DMS 273 treated with DMSO at 0.1 percent for 48 hours (cell line): Measurements from ENCODE around the gene FBN3.
"Not testable (repeated sequence)": the region's sequence is repeated elsewhere in the genome, so short reads cannot be mapped to it uniquely, and the experiment has no call there.

ENCODE experiments used
- DNase-seq: peaks from one replicate; lab custom pipeline; 2025; lab: John Stamatoyannopoulos, UW

Gene FBN3

DNA sequence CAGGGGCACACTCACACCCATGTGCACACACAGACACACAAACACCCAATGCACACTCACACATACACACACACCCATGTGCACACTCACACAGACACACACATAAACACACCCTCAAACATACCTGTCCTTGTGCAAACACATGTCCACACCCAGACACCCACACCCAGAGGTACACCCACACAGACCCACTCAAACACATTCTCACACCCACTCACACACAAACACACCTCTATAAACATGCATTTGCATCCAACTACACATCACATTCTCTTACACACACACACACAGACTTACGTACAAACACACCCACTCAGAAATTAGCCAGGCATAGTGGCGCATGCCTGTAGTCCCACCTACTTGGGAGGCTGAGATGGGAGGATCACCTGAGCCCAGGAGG is 31.4 kb downstream of the FBN3 start:
- no peak for DNase-seq

DNA sequence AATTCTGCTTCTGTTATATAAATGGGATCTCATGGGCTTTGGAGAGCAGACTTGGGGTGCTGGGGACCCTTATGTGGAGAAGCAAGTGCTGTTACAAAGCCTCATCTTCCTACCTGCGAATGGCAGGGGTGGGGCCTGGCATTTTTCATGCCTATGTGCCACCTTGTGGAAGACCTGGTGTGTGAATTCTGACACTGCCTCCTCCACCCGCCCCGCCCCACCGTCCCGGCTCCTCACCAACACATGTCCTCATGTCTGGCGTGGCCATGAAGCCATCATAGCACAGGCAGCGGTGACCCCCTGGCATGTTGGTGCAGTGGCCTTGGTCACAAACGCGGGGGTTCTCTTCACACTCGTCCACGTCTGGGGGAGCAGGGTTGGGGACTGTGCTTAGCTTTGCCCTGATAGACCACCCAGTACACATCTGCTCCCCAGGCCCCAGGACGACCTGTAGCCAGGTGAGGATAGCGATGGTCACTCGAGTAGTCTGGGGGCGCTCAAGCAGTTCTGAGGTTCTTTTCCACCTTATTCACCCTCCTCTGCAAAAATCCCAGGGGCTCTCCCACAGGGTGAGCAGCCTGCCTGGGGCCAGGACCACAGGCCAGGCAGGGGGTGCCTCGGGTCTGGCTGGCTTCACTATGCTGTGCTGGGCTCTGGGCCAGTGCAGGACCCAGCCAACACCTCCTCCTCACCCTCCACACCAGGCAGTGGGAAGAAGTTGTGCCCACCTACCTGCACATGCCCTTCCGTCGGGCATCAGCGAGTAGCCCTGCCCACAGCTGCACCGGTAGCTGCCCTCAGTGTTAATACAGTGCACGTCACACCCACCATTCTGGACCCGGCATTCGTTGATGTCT is 32.7 kb downstream of the FBN3 start:
- DNase-seq, result no peak

DNA sequence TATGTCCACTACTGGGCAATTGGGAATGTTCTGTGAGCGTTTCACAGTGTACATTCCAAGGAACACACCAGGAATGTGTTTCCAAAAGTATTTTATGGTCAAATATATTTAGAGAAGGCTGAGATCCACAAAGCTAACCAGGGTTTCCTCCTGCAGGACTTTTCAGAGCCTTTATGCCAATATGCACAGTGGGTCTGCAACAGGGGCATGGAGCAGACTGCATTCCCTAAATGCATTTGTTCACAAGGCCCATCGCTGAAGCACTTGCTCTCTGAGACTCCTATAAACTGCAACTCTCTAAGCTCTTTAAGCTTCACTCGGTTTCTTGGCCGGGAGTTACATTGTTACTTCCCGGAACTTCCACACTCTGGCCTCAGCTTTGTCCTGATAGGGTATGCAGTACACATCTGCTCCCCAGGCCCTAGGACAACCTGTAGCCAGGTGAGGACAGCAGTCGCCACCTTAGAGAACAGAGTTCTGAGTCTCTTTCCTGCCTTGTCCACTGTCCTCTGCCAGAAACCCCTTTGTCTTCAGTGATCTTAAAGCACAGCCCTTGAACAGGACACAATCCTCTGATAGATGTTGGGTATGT is 33.5 kb downstream of the FBN3 start:
- no peak for DNase-seq

DNA sequence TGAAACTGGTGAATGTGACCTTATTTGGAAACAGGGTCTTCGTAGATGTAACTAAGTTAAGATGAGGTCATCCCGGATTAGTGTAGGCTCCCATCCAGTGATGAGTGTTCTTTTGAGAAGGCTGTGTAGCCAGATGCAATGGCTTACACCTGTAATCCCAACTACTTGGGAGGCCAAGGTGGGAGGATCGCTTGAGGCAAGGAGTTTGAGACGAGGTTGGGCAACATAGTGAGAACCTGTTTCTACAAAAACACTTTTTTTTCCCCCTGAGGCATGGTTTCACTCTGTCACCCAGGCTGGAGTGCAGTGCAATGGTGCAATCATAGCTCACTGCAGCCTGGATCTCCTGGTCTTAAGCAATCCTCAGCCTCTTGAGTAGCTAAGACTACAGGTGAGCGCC is 36.4 kb downstream of the FBN3 start:
- DNase-seq, result no peak

DNA sequence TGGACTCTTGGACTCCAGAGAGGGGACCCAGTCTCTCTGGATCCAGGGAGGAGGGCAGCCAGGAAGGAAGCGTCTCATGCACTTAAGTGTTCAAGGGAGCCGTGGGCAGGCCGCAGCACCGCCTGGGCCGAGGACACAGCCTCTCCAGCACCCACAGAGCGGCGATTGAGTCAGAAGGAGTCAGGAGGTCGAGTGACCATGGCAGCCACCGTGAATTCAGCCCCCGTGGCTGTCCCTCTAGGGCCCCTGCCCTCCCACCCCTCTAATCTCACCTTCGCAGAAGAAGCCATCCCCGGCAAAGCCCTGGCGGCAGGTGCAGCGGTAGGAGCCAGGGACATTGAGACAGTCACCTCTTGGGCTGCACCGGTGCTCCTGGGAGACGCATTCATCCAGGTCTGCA is 38.0 kb downstream of the FBN3 start:
- no peak for DNase-seq

DNA sequence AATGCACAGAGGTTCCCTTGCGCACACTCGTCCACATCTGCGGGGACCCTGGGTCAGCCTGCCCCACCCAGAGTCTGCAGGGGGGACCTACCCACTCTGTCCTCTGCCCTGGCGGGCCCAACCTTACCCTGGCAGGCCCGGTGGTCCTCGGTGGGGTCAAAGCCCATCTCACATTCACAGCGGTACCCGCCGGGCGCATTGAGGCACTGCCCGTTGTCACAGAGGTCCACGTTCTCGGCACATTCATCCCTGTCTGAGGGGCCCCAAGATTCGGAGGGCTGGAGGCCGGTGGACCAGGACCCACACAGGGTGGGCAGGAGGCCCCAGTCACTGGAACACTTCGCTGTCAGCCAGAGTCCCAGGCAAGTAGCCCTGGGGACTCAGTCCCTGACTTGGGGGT is 38.5 kb downstream of the FBN3 start:
- DNase-seq, result no peak

DNA sequence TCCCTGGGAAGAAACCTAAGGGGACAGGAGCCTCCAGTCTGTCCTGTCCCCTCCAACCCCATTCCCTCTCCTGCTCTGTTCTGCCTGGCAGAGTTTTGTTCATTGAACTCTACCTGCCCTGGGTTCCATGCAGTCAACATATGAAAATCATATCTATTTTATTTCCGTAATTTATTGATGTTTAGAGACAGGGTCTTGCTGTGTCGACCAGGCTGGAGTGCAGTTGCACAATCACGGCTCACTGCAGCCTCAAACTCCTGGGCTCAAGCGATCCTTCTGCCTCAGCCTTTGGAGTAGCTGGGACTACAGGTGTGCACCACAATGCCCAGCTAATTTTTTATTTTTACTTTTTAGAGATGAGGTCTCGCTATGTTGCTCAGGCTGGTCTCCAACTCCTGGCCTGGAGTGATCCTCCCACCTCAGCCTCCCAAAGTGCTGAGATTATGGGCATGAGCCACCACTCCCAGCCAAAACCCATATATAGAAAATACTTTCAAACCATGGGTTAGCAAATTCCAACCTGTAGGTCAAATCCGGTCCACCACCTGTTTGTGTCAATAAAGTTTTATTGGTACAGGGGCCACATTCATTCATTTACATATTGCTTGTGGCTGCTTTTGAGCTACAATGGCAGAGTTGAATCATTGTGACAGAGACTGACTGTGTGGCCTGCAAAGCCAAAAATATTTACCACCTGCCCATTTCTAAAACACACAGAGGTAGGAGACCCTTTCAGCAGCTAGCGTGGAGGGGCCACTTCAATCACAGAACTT is 39.3 kb downstream of the FBN3 start:
- no peak for DNase-seq

DNA sequence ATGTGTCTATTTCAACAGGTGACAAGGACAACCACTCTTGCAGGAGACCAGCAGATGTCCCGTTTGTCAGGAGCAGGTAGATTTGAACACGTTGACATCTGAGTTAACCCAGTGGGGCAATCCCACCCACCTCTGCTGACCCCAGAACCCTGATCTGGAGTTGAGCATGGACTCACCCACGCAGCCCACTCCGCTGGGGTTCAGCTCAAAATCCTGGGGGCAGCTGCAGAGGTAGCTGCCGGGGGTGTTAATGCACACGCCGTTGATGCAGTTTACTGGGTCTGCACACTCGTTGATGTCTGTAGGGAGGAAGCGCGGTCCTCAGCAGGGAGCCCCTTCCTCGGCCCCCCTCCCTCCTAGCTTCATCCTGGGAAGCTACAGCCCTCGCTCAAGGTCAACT is 39.9 kb downstream of the FBN3 start:
- DNase-seq, result no peak

DNA sequence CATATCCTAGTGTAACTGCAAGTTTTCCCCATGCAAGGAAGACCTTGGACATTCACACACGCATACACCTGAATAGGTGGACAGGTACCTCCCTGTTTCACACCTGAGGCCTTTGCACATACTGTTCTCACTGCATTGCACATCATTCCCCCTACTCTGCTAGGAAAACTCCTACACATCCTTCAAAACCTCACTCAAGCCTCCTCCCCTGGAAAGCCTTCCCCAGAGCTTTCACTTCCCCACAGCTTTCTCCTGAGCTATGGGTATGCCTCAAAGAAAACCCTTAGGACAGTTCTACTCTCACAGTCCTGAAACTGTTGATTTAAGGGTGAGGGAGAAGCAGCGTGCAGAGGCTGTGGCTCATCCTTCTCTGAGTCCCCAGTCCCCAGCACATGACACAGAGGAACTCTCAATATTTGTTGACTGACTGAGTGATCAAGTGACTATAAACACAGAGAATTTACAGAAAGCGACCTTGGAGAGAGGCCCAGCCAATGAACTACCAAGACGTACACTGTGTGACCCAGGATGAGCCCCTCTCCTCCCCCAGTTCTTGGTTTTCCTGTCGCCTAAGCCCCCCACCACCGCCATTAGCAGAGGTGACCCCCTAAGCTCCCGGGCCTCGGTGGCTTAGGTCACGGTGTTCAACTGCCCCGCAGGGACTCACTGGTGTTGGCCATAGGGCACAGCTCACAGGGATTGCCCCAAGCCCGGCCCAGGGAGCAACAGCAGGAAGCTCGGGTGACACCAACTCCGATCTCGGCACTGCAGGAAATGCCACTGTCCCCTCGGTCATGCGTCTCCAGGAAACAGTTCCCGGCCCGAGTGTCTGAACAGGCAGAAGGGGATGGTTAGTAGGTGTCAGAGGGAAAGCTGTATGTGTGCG is 40.6 kb downstream of the FBN3 start:
- no peak for DNase-seq

DNA sequence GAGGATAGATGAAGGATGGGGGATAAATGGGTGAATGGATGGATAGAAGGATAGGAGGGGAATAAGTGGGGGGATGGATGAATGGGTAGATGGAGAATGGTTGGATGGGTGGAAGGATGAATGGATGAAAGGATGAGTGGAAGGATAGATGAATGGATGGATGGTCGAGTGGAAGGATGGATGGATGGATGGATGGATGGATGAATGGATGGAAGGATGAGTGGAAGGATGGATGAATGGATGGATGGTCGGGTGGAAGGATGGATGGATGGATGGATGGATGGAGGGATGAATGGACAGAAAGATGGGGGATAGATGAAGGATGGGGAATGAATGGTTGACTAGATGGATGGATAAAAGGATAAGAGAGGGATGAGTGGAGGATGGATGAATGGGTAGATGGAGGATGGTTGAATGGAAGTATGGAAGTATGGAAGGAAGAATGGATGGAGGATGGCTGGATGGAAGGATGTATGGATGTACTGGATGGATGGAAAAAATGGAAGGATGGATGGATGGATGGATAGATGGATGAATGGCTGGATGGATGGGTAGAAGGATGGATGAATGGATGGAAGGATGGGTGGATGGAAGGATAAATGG is 42.0 kb downstream of the FBN3 start:
- DNase-seq, result no peak

DNA sequence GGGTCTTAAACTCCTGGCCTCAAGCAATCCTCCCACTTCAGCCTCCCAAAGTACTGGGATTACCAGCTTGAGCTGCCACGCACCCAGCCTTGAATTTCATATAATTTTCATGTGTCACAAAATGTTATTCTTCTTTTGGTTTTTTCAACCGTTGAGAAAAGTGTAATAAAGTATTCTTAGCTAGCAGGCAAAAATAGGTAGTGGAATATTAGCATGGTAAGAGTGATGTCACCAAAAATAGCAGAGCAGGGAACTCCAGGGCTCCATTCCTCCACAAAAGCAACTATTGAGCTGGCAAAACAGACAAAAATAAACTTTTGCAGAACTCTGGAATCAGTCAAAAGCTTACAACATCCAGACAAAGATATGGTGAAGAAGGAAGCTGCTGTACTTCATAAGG is 43.9 kb downstream of the FBN3 start:
- DNase-seq, result no peak

DNA sequence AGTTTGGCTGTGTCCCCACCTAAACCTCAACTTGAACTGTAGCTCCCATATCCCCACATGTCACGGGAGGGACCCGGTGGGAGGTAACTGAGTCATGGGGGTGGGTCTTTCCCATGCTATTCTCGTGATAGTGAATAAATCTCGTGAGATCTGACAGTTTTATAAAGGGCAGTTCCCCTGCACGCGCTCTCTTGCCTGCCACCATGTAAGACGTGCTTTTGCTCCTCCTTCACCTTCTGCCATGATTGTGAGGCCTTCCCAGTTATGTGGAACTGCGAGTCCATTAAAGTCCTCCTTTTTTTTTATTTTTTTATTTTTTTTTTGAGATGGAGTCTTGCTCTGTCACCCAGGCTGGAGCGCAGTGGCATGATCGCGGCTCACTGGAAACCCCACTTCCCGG is 47.5 kb downstream of the FBN3 start:
- DNase-seq, result not testable (repeated sequence)

DNA sequence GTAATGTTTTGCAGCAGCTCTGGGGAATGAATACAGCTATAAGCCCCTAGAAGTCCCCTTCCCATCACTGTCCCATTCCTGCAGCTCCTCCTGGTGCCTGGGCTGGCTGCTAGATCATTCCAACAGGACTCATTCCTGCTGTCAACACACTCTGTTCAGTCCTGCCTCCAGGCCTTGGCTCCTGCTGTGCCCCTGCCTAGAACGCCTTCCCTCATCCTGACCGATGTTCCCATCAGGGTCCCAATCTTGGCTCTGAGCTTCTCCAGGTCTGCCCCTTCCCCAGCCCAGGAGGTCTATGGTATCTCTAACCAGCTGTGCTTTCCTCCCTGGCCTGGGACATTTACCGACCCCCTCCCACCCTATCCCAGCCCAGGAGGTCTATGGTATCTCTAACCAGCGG is 48.1 kb downstream of the FBN3 start:
- no peak for DNase-seq

DNA sequence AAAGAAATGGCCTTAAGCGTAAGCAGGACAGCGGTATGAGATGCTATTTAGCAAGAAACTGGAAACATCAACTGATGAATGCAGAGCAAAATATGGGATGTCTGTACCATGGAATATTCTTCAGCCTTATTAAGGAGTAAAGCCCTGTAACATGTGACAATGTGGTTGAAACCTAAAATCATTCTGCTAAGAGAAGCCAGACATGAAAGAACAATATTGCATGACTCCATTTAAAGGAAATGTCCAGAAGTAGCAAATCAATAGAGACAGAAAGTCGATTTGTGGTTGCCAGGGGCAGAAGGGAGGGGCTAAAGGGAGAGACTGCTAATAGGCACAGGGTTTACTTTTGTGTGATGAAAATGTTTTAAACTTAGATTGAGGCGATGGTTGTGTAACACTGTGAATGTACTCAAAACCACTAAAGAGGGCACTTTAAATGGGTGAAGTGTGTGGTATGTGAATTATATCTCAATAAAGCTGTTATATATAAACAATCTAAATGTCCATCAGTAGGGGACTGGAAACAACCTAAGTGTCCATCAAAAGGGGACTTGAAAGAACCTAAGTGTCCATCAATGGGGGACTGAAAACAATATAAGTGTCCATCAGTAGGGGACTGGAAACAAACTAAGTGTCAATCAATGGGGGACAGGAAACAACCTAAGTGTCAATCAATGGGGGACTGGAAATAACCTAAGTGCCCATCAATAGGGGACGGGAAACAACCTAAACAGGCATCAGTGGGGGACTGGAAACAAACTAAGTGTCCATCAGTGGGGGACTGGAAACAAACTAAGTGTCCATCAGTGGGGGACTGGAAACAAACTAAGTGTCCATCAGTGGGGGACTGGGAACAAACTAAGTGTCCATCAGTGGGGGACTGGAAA is 51.5 kb downstream of the FBN3 start:
- no peak for DNase-seq

DNA sequence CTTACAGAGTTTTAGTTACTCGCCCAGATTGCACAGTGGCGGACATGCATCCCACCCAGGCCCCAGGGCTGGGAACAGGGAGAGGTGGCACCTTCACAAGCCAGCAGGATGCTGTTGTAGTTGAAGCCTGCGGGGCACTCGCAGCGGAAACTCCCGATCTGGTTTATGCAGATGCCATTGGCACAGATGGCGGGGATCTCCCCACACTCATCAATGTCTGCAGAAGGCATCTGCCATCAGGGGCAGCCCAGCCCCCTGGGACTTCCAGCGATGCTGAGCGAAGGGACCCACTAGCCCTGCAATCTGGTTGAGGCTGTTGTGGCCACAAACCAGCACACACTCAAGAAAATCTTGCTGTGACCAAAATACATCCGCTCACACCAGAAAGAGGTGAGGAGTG is 52.2 kb downstream of the FBN3 start:
- DNase-seq, result no peak

DNA sequence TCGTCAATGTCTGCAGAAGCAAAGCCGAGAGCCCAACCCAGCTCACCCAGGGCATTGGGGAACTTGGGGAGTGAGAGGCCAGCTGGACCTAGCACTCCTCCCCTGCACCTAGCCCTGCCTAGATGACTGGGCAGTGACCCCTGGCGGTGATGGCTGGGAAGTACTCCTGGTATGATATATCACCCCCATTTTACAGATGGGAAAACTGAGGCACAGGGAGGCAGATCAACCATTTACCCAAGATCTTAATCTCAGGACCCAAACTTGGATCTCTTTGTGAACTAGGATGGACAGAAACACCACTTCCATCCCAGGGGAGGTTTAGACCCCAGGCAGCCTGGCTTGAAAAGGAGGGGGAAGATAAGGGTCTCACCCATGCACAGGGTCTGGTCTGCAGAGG is 53.3 kb downstream of the FBN3 start:
- no peak for DNase-seq

DNA sequence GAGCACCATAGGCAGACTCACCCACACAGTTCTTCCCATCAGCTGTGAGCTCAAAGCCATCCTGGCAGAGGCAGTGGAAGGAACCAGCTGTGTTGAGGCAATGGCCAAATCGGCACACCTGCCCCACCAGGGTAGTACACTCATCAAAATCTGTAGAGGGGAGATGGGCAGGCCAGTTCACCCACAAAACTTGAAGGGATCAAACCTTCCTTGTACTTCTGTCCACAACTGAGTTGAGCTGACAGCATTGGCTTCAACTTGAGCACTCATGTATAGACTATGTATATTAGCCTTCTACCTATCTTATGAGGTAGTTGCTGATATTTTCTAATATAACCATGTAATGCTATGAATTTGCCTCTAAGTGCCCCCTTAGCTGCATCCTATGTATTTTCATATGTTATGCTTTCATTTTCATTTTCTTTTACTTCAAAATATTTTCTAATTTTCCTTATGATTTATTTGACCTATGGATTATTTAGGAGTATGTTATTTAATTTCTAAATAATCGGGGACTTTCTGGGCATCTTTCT is 54.0 kb downstream of the FBN3 start:
- DNase-seq, result no peak

DNA sequence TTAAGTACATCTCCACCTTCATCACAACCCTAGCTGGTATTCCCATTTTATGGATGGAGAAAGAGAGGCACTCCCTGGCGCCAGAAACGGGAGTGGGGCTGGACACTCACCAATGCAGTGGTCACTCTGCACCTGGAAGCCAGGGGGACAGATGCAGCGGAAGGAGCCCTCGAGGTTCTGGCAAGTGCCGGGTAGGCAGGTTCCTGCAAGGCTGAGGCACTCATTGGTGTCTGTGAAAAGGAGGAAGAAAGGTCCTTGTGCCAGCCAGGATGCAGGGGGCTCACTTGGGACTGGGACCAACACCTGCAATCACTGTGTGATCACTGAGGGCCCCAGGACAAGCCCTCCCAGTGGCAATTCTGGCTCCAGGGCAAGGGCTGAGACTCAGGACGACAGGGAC is 55.1 kb downstream of the FBN3 start:
- no peak for DNase-seq

DNA sequence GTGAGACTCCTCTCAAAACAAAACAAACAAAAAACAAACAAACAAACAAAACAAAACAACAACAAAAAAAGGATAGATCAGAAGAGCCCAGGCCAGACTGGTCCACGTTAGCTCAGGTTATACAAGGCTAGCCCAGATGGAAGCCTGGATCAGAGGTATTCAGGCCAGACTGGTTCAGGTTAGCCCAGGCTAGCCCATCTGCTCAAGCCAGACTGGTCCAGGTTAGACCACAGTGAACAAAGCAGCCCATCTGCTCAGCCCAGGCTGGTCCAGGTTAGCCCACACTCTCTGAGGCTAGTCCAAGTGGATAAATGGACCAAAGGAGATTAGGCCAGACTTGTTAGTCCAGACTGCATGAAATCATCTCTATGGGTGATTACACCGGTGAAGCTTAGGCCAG is 55.7 kb downstream of the FBN3 start:
- DNase-seq, result no peak

DNA sequence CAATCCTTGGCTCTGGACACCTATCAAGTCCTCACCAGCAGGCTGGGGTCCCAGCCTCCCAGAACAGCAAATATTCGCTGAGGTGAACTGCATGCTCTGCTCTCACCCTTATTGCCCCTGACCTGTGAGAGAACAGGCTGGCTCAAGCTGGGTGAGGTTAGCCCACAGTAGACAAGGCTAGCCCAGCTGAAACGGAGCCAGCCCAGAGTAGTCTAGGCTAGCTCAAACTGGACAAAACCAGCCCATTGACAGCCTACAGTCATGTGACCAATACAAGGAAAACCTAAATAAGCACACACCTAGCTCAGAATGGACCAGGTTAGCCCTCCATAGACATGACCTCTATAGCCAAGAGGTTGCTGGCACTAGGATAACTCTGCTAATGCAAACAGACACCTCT is 58.4 kb downstream of the FBN3 start:
- no peak for DNase-seq
